GM19395 (cell line): Measurements from ENCODE around the gene ZMYND15.
A peak's percentile ranks its signal among the peaks of the same experiment; 100 is the strongest.
"Not testable (repeated sequence)": the region's sequence is repeated elsewhere in the genome, so short reads cannot be mapped to it uniquely, and the experiment has no call there.

ENCODE experiments used
- ATAC-seq: cut with Tn5 transposase; IDR thresholded peaks from one replicate; pipeline ENCODE4 v1.9.1; 2021; ENCODE audit warnings: mild to moderate bottlenecking, moderate library complexity; ENCODE audit not compliant: unreplicated experiment

The ZMYND15 gene, protein sequence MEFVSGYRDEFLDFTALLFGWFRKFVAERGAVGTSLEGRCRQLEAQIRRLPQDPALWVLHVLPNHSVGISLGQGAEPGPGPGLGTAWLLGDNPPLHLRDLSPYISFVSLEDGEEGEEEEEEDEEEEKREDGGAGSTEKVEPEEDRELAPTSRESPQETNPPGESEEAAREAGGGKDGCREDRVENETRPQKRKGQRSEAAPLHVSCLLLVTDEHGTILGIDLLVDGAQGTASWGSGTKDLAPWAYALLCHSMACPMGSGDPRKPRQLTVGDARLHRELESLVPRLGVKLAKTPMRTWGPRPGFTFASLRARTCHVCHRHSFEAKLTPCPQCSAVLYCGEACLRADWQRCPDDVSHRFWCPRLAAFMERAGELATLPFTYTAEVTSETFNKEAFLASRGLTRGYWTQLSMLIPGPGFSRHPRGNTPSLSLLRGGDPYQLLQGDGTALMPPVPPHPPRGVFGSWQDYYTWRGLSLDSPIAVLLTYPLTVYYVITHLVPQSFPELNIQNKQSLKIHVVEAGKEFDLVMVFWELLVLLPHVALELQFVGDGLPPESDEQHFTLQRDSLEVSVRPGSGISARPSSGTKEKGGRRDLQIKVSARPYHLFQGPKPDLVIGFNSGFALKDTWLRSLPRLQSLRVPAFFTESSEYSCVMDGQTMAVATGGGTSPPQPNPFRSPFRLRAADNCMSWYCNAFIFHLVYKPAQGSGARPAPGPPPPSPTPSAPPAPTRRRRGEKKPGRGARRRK

DNA sequence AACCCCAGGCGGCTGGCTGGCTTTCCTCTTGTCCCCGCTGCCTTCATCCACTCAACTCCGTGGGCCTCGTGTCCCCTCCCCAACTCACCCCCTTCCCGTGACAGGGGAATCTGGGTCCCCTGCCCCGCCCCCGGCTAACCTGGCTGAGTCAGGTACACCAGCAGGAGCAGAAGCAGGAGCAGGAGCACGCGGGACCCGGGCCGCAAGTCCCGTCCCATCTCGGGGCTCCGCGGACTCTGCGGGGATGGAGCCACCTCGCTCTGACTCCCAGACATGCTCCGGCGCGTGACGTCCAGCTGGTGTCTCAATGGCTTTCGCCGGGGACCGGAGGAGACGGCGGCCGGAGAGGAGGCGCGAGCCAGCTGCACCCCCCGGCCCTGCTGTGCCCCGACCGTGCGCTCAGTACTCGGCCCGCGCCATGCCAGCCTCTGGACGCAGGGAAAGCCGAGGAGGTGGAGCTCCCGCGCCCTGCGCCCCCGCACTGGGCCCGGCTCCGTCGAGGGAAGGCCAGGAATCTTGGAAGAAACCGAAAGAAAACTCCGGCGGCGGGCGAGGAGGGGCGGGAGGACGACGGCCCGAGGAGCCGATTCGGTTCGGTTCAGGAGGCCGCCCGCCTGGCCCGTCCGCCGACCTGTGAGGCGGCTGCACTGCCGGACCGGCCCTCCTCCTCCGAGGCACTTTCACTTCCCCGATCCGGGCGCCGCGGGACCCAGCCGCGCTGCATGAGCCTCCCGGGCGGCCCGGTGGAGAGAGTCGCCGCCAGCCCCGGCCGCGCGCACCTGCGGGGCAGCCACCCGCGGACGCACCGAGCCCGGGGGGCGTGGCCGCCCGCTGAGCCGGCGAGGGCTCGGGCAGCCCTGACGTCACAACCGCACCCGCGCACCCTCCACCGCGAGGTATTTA, at the start of gene ZMYND15, which contains the start of gene CXCL16:
ZMYND15 (plus strand) TSS at position 712 of the 903 bp plus-strand sequence. CDS start 716 bp downstream, outside the sequence.
CXCL16 (minus strand) TSS at position 807 of the 903 bp plus-strand sequence; CDS start at position 218, 589 bp downstream.
- no peak for ATAC-seq

DNA sequence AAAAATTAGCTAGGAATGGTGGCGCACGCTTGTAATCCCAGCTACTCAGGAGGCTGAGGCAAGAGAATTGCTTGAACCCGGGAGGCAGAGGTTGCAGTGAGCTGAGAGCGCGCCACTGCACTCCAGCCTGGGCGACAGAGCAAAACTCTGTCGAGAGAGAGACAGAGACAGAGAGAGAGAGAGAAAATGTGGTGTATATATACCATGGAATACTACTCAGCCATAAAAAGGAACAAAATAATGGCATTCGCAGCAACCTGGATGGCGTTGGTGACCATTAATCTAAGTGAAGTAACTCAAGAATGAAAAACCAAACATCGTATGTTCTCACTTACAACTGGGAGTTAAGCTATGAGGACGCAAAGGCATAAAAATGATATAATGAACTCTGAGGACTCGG, 49.8 kb upstream of the ZMYND15 start:
- ATAC-seq: not testable (repeated sequence)

GRCh38 chr17:4690745-4691144, 48.9 kb upstream of the ZMYND15 start:
- ATAC-seq: no peak

- ATAC-seq: no peak
Observed at GRCh38 chr17:4691686-4692085, 47.9 kb upstream of the ZMYND15 start.

DNA sequence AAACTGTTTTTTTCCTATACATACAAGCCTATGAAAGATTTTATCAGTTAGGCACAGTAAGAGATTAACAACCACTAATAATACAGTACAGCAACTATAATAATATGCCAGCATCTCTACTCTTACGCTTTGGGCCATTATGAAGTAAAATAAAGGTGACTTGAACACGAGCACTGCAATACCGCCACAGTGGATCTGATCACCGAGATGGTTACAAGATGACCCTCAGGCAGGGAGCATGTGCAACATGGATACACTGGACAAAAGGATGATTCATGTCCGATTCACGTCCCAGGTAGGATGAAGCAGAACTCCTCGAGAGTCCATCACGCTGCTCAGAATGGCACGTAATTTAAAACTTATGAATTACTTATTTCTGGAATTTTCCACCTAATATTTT, 46.2 kb upstream of the ZMYND15 start:
- no peak for ATAC-seq

DNA sequence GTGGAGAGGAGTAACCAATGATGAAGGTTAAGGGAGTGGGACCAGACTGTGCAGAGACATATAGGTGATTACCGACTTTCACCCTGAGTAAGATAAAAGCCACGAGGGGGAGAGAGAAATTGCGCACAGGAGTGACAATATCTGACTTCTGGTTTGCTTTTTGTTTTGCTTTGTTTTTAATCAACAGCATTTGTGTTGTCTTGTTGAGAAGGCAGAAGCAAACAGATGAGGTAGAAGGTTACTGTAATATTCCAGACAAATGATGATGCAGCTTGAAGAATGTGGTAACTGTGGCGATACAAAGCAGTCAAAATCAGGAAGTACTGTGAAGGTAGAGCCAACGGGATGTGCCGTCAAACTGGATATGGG, 43.2 kb upstream of the ZMYND15 start:
- no peak for ATAC-seq

DNA sequence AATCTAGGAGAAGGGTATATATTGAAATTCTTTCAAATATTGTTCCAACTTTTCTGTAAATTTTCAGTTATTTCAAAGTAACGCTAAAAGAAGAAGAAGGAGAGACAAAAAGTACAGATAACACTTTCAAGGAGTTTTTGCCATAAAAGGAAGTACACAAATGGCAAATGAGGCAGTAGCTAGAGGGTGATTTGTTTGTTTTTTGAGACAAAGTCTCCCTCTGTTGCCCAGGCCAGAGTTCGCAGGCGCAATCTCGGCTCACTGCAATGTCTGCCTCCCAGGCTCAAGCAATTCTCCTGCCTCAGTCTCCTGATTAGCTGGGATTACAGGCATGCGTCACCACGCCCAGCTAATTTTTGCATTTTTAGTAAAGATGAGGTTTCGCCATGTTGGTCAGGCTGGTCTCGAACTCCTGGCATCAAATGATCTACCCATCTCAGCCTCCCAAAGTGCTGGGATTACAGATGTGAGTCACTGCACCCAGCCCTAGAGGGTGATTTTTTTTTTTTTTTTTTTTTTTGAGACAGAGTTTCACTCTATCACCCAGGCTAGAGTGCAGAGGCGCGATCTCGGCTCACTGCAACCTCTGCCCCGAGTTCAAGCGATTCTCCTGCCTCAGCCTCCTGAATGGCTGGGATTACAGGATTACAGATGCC, 40.1 kb upstream of the ZMYND15 start:
- ATAC-seq: not testable (repeated sequence)

- ATAC-seq: no peak
Observed at GRCh38 chr17:4701116-4701515, 38.5 kb upstream of the ZMYND15 start.

DNA sequence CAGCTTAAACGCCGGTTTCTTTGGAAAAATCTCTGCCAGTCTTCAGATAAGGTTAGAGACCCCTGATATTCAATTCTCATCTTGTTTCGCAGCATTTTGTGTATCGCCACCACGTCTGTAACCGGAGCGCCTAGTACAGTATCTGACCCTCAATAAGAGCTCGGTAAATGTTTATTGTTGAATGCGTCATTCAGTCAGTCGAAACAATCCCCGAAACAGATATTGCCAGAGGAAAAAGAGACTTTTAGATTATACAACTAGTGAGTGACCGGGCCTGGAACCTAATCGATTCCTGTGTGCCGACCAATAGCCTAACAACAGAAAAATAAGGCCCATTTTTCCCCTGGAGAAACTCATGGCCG, 36.3 kb upstream of the ZMYND15 start:
- no peak for ATAC-seq

DNA sequence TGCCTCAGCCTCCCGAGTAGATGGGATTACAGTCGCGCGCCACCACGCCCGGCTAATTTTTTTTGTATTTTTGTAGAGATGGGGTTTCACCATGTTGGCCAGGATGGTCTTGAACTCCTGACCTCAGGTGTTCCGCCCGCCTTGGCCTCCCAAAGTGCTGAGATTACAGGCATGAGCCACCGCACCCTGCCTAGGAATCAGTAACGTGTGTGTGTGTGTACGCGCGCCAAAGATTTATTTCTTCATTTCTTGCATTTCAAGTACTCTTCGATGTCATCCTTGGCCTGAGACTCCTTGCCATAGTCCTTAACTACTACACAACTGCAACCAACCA, 35.1 kb upstream of the ZMYND15 start:
- not testable (repeated sequence) for ATAC-seq

DNA sequence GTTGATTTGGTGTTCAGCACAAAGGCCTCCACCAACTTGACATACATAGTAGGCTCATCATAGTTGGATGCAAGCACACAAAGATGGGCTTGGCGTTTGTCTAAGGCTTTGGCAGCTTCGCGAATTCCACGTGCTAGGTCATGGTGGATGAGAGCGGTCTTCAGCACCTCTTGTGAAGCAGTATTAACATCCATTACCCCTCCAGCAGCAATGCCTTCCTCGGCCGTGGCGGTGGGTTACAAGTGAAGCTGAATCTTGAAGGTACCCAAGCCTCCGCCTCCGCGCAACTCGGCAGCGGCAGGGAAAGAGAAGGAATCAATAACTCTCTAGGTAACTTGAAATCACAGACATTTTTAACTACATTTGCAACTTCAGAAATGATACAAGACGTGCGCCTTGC, 34.6 kb upstream of the ZMYND15 start:
- no peak for ATAC-seq

GRCh38 chr17:4706121-4706520, 33.5 kb upstream of the ZMYND15 start:
- ATAC-seq: no peak

GRCh38 chr17:4708436-4708835, 31.2 kb upstream of the ZMYND15 start:
- no peak for ATAC-seq

GRCh38 chr17:4709794-4710692, 29.6 kb upstream of the ZMYND15 start, which contains the start of gene ARRB2:
ARRB2 (plus strand) TSS chr17:4710632; CDS start chr17:4710722, 90 bp downstream.
- peak; percentile 67 for ATAC-seq

DNA sequence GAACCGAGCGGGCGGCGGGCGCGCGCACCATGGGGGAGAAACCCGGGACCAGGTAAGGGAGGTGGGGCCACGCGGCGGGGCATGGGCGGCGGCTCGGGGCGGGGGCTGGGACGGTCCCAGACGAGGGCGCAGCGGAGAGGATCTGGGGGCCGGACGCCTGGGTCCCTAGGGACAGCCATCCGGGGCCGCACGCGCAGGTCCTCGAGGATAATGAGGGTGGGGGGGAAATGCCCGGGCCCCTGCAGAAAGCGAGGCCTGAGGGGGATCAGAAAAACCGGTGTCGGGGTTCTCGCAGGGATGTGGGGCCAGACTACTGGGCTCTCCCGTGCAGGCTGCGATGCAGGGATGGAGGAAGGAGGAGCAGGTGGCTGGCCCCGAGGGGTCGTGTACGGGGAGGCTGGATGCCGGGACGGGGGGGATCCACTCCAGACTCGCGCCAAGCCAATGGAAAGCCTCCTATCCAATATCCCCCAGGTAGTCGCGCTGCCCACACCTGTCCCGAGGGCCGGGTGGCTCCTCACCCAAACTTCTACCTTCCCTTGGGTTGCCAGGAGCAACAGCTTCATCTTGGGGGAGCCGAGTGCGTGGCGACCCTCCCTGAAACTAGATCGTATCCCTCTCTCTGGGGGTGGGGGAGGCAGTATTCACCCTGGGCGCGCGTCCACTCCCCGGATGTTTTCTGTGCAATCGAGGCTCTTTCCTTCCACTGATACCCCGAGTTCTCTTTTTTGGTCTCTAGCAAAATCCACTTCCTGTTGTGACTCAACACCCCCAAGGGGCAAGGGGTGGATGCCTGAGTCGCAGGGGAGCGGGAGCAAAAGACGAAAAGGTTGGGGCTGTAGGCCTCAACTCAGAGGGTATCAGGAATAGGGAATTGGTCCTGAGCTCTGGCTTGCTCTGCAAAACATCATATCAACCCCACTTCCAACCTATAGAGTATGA, 28.7 kb upstream of the ZMYND15 start:
- ATAC-seq: peak; percentile 4

DNA sequence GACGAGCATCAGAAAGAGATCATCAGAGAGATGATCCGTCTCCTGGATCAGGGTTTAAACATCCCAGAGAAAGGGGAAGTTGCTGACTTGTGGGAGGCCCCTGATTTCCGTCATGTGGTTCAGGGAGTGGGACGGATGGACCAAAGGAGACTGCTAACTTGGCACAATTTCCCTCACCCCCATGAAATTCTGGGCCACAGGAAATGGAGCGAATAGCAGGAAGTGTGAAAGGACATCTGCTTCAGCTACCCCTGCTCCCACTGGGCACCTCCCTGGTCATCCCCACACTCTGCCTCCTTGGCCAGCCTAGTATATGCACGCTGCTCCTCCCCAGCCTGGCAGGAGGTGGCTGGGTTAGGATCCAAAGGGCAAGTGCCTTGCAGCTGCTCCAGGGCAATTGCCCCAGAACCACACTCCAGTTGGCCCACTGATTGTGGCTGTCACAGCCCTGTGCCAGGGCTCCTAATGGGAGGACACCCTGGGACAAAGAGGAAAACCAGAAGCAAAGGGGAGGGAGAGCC, 27.9 kb upstream of the ZMYND15 start:
- ATAC-seq: no peak

DNA sequence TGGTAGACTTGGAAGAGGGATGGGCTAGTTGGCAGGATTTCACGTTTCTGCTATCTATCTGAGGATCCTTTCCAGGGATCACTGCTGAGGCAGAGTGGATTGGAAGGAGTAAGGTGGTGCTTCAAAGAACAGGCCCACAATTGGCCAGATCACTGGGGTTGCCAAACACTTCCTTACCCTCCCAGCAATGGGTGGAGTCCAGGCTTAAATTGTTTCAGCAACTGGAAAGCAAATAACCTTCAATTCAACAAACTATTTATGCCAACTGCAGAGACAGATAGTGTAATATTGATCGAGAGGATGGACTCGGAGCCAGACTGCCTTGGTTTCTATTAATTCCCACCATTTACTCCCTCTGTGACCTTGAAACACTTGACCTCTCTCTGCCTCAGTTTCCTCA, 27.1 kb upstream of the ZMYND15 start:
- ATAC-seq: no peak

DNA sequence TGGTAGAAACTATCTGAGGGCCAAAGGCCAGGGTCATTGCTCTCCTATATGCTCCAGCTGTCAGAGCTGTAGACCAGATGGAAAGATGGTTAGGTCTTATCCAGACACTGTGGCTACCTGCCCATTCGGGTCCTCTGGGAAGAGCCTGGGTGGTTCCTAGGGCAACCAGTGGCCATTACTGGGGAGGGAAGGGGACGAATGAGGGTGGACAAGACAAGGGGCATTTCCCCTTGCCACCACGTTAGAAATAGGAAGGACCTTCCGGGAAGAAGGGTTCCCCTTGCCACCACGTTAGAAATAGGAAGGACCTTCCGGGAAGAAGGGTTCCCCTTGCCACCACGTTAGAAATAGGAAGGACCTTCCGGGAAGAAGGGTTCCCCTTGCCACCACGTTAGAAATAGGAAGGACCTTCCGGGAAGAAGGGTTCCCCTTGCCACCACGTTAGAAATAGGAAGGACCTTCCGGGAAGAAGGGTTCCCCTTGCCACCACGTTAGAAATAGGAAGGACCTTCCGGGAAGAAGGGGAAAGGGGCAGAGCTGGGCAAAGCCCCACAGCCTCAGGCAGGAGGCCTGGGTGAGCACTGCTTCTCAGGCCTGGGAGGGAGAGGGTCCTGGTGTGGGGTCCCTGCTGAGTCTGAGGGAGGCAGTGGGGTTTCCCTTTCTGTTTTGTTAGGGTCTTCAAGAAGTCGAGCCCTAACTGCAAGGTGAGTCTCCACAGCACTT, 25.1 kb upstream of the ZMYND15 start:
- ATAC-seq: not testable (repeated sequence)
